HG02610 (cell line): ENCODE data around the gene TTC39B.

Experiments
- ATAC-seq: cut with Tn5 transposase; IDR thresholded peaks from one replicate; pipeline ENCODE4 v1.9.1; 2021; ENCODE audit warnings: mild to moderate bottlenecking, moderate library complexity; ENCODE audit not compliant: unreplicated experiment

The TTC39B gene

DNA sequence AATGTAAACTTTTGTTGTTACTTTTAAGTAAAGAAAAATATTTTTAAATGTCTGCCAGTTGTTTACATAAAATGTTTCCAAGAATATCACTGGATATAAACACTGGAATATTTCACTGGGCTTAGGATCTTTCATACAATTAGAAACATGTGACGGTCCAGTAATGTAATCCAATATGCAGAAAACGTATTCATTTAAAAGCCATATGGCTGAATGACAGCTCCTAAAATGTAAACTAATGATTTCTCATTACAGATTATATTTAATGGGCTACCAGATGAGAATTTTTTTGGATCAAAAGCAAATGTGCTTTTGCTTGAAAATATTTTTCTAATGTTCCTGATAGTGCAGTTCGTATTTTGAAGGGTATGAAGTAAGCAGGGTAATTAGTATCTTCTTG is 124.3 kb downstream of the TTC39B start:
- ATAC-seq, result no peak

DNA sequence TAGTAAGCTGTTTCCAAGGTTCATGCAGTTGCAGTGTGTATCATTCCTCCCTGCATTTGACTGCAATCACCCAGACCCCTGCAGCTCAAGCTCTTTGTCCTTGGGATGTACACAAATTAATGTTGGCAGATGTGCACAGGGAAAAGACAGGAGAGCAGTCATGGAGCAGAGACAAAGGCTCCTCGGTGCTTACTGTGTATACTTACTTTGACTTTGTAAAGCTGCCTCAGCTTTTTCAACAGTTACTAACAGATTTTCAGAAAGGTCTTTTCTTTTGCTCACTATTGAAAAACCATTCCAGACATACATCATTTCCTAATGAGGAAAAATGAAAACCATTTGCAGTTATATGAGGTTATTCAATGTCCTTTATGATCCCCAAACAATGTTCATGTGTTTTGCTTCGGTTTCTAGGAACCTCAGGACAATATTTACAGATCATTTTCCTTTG is 124.9 kb downstream of the TTC39B start:
- ATAC-seq, result no peak

DNA sequence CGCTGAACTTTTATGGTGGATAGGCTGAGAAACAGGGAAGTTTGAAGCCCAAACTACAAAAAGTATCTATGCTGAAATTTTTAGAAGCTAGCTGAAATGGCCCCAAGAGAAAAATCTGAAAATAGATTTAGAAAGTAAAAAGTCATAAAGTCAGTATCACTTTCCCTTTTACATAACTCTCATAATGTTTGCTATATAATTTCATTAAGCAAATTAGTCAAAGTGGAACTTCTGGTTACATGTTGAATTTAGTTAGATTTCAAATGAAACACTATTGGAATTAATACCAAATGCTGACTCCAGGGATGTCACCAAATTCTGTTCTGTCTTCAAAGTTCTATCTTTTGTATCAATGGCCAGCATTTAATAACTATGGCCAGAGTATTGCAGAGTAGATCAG is 126.9 kb downstream of the TTC39B start:
- peak; percentile 63 for ATAC-seq

DNA sequence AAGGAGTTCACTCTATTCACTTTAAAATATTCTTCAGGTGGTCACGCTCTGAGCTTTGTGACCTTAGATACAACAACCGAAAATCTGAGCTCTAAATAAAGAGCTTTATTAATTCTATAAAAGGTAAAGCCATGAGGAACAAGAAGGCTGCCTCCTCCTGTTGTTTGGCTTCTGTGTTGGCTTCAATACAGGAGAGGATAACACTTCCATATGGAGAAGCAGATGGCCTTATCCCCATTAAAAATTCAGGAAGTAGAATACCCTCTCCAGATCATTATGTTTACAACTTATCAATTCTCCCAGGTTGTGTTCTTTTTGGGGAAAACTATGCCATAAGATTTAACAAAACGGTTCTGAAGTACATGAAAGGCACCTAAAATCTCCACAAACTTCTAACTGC is 128.4 kb downstream of the TTC39B start:
- ATAC-seq, result no peak

DNA sequence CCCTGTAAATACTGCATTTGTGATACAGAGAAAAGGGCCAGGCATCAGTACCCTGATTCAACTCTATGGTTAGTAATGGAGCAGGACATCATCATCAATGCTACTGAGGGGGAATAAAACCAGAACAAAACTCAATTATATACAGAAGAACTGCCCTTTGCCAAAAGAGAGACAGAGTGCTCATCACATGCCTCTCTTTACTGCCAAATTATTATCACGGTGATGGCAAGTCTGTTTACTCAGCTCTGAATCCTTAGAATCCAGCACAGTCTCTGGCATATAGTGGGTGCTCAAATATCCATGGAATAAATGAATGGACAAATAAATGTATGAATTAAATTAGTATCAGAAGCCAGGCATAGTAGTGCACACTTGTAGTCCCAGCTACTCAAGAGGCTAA is 130.2 kb downstream of the TTC39B start:
- ATAC-seq, result no peak

DNA sequence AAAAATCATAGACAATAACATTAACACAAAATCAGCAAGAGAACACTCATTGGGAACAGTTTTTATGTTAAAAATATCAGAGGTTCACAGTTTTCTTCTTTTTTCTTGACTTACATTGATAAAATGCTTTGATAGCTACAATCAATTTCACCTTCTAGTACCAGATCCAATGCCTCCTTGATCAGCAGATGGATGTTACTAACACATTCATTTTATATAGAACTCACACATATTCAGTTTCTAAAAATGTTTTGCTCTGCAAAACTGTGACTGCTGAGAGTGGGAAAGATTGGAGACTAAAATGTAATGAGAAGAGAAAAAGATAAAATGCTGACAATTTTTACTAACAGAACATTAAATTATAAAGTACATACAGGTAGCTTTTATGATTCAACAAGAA is 143.1 kb downstream of the TTC39B start:
- ATAC-seq, result no peak

DNA sequence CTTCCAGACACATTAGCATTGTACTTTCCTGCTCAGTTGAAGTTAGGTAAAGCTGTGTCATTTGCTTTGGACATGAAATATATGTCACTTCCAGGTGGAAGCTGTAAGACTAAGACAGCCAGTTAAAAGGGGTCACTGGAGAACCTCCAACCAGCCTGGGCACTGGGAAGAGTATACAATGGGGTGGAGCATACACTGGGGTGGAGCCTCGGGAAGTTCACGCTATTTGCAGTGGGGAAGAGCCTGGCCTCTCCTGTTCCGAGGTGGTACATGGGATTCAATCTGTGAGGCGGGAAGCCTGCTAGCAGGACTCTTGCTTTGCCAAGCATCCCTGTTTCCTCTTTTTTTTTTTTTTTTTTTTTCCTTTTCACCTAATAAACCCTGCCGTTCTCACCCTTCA is 145.3 kb downstream of the TTC39B start:
- no peak for ATAC-seq

DNA sequence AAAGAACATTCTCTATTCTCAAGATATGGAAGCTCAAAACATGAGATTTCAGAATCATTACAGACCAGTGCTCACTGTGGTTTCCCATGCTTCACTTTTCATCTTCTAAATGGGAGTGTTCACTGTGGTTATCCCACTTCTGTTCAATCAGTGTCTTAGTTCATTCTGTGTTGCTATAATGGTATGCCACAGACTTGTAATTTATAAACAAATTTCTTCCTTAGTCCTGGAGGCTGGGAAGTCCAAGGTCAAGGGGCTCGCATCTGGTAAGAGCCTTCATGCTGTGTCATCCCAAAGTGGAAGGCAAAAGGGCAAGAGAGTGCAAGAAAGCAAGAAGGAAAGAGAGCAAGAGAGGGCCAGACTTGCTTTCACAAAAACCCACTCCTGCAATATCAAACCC is 146.3 kb downstream of the TTC39B start:
- no peak for ATAC-seq

DNA sequence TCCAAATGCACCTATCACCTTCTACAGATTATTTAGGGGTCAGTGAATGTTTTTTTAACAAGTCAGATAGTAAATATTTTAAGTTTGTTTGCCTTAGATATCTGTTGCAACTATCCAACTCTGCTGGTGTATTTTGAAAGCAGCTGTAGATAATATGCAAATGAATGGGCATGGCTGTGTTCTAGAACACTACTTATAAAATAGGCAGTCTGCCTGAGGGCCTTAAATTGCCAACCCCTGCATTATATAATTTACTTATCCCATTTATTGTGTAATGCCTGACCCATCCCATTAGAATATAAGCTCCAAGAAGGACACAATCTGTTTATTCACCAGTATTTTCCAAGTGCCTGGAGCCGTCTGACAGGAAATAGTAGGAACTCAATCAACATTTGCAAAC is 149.0 kb downstream of the TTC39B start:
- ATAC-seq, result no peak

DNA sequence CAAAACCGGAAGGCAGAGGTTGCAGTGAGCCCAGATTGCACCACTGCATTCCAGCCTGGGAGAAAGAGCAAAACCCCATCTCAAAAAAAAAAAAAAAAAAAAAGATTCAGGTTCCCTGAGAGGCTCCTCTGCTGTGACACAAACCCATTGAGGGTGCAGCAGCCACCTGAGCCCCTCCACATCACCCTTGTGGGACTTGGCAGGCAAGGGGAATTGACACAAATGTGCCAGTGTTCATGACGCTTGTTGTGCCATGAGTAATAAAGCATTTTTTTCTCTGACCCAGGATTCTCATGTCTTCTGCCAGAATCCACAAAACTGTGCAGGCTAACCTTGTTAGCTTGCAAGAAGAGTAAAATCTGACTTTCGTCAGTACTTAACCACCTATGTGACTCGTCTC is 149.6 kb downstream of the TTC39B start:
- ATAC-seq, result no peak

DNA sequence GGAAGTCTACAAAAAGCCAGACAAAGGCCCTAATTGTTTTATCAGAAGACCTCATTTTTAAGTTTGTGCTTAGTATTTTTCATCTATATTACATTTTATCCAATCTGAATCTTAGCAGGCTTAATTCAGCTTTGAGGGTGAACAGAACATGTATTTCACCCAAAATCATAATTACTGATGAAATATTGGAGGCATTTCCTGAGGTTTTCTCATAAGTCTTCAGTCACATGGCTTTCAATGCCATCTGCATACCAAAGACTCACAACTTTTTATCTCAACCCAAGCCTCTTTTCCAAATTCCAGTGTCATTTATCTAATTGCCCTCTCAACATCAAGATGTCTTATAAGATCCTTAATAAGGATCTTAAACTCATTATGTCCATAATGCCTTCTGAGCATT is 150.8 kb downstream of the TTC39B start:
- ATAC-seq, result no peak

DNA sequence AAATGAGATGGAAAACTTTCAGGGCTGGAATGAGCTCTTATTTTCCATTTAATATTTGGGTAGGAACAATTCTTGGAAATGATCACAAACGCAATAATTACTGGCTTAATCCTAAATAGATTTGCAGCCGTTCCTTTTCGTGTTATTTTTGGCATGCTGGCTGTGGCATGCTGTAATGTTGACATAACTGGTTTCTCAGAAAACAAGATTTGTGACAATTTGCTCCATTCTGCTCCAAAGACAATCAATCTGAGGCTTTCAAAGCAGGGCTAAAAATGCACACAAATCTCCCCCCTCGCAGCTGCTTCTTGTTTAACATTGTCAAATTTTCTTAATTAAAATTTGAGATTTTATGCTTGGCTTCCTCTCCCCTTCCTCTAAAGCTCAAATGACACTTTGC is 151.2 kb downstream of the TTC39B start:
- no peak for ATAC-seq

DNA sequence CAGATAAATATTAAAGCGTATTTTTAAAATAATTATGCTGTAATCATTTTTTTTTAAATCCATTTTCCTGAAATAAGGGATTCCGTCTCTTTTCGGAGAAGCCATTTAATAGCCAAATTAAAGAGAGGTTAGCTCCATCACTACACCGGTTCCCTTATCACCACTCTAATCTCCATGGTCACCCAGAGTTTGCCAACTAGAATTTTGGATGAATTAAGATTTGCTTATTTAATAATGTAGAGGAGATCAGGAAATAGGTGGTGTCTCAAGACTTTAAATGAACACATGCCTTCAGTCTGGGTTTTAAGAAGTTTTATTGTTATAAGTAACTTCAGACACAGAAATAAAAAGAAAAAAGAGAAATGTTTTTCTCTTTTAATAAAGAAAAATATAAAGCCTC is 151.7 kb downstream of the TTC39B start:
- no peak for ATAC-seq

DNA sequence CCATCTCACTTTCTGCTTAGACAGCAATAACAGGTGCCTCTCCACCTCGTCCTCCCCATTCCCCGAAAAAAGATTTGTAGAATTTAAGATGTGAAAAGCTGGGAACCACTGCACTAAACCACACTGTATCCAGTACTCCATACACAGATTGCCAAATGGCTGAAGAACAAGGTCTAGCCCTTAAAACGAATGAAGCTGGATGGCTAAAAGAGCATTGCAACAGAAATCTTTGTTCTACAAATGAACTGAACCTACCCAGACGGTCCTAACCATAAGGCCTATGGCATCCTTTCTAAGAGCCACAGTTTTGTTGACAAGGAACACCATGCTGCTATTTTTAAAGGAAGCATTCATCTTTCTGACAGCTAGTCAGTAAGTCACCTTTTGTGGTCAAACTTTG is 152.3 kb downstream of the TTC39B start:
- no peak for ATAC-seq

DNA sequence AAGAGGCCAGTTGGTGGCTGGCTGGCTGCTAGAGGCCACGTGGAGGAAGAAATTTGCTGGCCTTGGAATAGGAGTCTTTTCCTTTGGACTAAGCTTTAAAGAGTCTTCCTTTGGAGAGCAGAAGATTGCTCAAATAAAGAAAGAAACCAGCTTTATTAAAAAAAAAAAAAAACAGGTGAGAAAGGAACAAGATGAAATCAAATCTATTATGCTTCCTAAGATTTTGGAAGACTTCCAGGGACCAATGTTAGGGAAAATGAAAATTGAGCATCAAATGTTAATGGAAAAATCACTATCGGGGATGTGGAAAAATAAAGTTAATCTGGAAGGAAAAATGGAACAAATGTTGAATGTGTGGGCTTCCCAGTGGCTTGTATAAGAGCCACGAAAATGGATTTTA is 153.1 kb downstream of the TTC39B start:
- no peak for ATAC-seq

DNA sequence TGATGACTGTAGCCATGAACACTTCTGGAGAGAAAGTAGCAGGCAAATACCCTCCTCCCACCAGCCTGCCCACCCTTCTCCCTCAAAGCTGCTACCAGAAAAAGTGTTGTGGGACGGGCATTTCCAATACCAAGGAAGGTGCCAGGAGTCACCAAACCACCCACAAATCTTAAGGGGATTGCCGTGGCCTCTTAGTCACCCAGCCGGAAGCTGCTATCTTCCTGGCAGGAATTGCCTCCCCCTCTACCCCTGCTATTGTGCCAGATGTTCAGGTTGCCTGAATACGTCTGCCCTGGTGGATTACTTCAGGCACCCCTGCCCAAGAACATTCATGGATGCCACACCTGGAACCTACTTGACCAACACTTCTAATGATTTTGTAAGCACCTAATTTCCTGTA is 156.1 kb downstream of the TTC39B start:
- ATAC-seq, result no peak

DNA sequence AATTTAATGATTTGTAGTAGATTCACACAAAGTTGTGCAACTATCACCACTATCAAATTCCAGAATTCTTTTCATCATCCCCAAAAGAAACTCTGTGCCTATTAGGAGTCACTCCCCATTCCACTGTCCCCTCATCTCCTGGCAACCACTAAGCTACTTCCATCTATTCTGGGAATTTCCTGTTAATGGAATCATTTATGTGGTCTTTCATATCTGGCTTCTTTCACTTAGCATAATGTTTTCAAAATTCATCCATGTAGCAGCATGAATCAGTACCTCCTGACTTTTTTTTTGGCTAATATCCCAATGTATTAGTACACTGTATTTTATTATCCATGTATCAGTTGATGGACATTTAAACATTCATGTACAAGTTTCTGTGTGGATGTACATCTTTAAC is 157.6 kb downstream of the TTC39B start:
- no peak for ATAC-seq

DNA sequence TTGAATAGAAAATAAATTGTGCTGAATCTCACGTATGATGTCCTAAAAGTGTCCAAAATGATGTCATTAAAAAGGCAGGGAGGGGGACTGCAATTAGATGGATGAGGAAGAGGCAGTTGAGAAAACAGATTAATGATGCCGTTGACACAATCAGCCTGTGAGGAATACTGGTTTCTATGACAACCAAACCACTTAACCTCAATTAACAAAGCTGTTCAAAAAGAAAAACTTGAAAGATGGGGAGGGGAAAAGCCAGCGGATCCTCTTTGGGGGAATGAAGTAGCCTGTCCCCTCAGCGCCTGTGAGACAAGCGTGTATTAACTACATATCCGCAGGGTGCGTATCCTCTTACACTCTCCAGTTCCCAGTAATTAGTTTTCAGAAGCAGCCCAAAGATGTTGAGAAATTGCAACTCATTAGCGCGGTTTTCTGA is 160.7 kb downstream of the TTC39B start:
- ATAC-seq, result no peak

DNA sequence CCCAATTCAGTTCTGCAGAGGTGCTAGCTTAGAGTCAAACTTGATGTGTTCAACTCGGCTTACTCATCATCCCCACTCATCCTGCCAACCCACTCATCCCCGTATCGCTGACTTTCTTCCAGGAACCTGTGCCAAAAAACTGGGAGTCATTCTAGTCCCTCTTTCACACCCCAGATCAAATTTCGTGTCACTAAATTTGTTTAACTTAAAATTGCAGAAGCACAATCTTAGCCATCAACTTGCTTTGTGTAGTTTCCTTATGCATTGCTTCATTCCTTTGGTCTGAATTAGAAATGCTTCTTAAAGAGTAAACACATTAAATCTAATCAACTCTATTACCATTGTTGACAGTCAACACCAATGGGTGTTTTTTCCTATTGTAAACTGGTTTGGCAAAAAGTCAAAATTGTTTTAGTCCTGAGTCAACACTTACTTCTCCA is 162.4 kb downstream of the TTC39B start:
- no peak for ATAC-seq

DNA sequence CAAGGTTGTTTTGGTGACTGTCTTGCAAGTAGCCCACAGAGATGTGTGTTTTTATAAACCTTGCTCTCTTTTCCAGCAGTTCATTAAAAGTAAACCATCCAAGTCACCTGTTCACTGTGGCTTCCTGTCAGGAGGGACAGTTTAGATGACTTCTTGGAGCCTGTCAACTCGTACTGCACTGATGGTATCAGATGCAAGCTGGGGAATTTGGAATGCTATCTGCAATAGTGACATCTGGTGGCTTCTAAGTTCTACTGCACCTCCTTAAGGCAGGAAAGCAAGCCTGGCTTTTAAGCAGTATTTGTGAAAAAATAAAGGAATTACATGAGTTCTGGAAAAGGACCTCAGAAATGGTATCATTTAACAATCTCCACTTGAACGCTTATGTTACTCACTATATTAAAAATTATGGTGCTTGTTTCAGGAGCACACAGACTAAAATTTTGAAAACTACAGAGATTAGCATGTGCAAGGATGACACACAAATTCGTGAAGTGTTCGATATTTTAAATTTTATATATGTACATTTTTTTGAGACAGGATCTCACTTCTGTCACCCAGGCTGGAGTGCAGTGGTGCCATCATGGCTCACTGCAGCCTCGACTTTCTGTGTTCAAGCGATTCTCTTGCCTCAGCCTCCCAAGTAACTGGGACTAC is 164.0 kb downstream of the TTC39B start:
- peak; percentile 96 for ATAC-seq

DNA sequence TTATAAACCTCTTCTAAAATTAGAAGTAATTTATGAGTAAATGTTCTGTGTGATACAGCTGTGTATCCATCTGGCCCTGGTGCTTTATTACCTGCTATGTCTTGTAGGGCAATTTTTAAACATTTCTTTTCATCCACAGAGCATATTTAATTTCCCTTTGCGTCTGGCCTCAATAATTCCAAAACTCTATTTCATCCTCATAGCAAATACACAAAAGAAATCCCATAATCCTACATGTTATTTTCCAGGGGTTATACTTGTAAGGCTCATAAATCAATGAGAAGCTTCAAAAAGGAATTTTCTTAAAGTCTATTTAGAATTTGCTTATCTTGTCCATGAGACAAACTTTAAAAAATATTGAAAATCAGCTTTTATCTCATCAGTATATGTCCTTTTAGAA is 167.0 kb downstream of the TTC39B start:
- no peak for ATAC-seq

DNA sequence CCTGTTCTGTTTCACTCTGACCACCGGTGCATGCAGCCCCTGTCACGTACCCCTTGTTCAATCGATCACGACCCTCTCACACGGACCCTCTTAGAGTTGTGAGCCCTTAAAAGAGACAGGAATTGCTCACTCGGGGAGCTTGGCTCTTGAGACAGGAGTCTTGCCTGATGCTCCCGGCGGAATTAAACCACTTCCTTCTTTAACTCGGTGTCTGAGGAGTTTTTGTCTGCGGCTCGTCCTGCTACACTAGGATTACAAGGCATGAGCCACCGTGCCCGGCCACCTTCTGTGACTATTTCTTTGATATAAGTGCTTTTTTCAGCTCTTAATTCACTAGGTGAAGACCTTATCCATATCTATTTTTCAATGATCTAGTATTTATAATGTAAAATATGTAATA is 167.5 kb downstream of the TTC39B start:
- ATAC-seq, result no peak

DNA sequence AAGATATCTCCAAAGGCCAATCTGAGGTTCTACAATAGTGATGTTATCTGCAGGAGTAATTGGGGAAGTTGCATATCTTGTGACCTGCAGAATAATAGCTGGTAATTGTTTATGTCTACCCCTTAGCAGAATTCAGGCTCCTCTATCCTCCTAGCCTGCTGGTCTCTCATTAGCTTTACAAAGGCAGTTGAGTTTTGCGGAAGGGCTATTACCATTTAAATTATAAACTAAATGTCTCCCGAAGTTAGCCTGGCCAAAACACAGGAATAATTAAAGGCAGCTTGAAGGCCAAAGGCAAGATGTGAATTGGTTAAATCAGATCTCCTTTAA is 168.7 kb downstream of the TTC39B start:
- no peak for ATAC-seq
